IMR-90 (cell line): ENCODE measurements around the gene PLEKHB1. TPM values are rescaled to one million over a fixed set of nuclear protein-coding genes. Genes with fewer than 3 reads are reported as not detected.

Experiments
- ATAC-seq: fragments of 200-7000 bp; cut with Tn5 transposase; 2 replicates; pipeline ENCODE4 v1.9.1; 2020; ENCODE audit warnings: low read depth, mild to moderate bottlenecking, moderate library complexity
- BruUV-seq: library from RNA; stranded (reverse); fragments of 400-500 nt; replicated peaks from 2 replicates; lab custom pipeline; 2021; lab: Mats Ljungman, UMichigan
- CTCF ChIA-PET: fragments of 300-600 bp; formaldehyde crosslinking; extraction: SDS; loops from one replicate; lab custom pipeline; 2021; ENCODE audit warnings: antibody characterized with exemption; lab: Yijun Ruan, JAX
- POLR2A ChIA-PET: fragments of 300-600 bp; sonication (Branson Sonifier 250); formaldehyde crosslinking; loops from one replicate; lab custom pipeline; 2022; ENCODE audit warnings: antibody characterized with exemption; ENCODE audit not compliant: unreplicated experiment; lab: Charles Lee
- DNase-seq: peaks from one replicate; pipeline ENCODE4 v3.0.0; 2013
- H2AFZ ChIP-seq: replicated peaks from 2 replicates; pipeline ENCODE3; 2013; ENCODE audit warnings: low read length, mild to moderate bottlenecking; ENCODE audit not compliant: poor library complexity
- H2AK5ac ChIP-seq: 2 replicates; pipeline ENCODE4 v1.6.1; 2013; ENCODE audit warnings: low read depth, low read length, inconsistent platforms
- H2AK9ac ChIP-seq: replicated peaks from 2 replicates; pipeline ENCODE3; 2013; ENCODE audit warnings: mild to moderate bottlenecking, low read depth, low read length, moderate library complexity; ENCODE audit not compliant: poor library complexity
- H2BK120ac ChIP-seq: 2 replicates; pipeline ENCODE4 v1.6.1; 2013; ENCODE audit warnings: low read depth, low read length, inconsistent platforms
- H2BK15ac ChIP-seq: 3 replicates; pipeline ENCODE4 v1.6.1; 2013; ENCODE audit warnings: low read depth, low read length, inconsistent platforms
- H2BK20ac ChIP-seq: 2 replicates; pipeline ENCODE4 v1.6.1; 2013; ENCODE audit warnings: low read depth, mild to moderate bottlenecking, inconsistent platforms, low read length, moderate library complexity
- H2BK5ac ChIP-seq: 2 replicates; pipeline ENCODE4 v1.6.1; 2013; ENCODE audit warnings: mild to moderate bottlenecking, low read depth, low read length, inconsistent platforms; ENCODE audit not compliant: poor library complexity, severe bottlenecking
- H3K14ac ChIP-seq: replicated peaks from 2 replicates; pipeline ENCODE4 v1.6.1; 2013; ENCODE audit warnings: low read depth, low read length, inconsistent platforms
- H3K18ac ChIP-seq: 2 replicates; pipeline ENCODE4 v1.6.1; 2013; ENCODE audit warnings: low read depth, low read length, control low read depth
- H3K23ac ChIP-seq: 2 replicates; pipeline ENCODE4 v1.6.1; 2013; ENCODE audit warnings: low read depth, low read length, inconsistent platforms
- H3K27ac ChIP-seq: 2 replicates; pipeline ENCODE4 v1.5.1; 2013; ENCODE audit warnings: mild to moderate bottlenecking, control low read depth, low read length; ENCODE audit not compliant: insufficient read depth
- H3K27me3 ChIP-seq: 2 replicates; pipeline ENCODE4 v1.6.1; 2013; ENCODE audit warnings: low read length; ENCODE audit not compliant: control insufficient read depth, insufficient read depth
- H3K36me3 ChIP-seq: 2 replicates; pipeline ENCODE4 v1.6.1; 2013; ENCODE audit warnings: low read length, mixed read lengths; ENCODE audit not compliant: control insufficient read depth, insufficient read depth
- H3K4ac ChIP-seq: 2 replicates; pipeline ENCODE4 v1.6.1; 2013; ENCODE audit warnings: low read depth, low read length, inconsistent platforms
- H3K4me1 ChIP-seq: 2 replicates; pipeline ENCODE4 v1.6.1; 2013; ENCODE audit warnings: low read length, mixed read lengths; ENCODE audit not compliant: control insufficient read depth, insufficient read depth
- H3K4me2 ChIP-seq: 2 replicates; pipeline ENCODE4 v1.6.1; 2013; ENCODE audit warnings: low read depth, mild to moderate bottlenecking, control low read depth, low read length, moderate library complexity
- H3K4me3 ChIP-seq: 2 replicates; pipeline ENCODE4 v1.5.1; 2013; ENCODE audit warnings: low read depth, mild to moderate bottlenecking, control low read depth, low read length, moderate library complexity; ENCODE audit not compliant: insufficient read depth
- H3K56ac ChIP-seq: 2 replicates; pipeline ENCODE4 v1.6.1; 2013; ENCODE audit warnings: low read length, inconsistent platforms; ENCODE audit not compliant: insufficient read depth; ENCODE audit errors: extremely low read depth
- H3K79me1 ChIP-seq, 2 experiments: 2 replicates each; pipeline ENCODE4 v1.6.1; 2013; ENCODE audit warnings: low read length in 2 of 2, inconsistent platforms in 1 of 2, low read depth in 1 of 2
- H3K9ac ChIP-seq: 2 replicates; pipeline ENCODE4 v1.6.1; 2013; ENCODE audit warnings: low read depth, low read length, control low read depth
- H3K9me1 ChIP-seq: 2 replicates; pipeline ENCODE4 v1.6.1; 2013; ENCODE audit warnings: low read length, inconsistent platforms; ENCODE audit not compliant: insufficient read depth
- H3K9me3 ChIP-seq: 2 replicates; pipeline ENCODE4 v1.6.1; 2013; ENCODE audit warnings: low read length; ENCODE audit not compliant: control insufficient read depth, insufficient read depth
- H4K20me1 ChIP-seq: 2 replicates; pipeline ENCODE4 v1.6.1; 2013; ENCODE audit warnings: low read length, inconsistent platforms; ENCODE audit not compliant: insufficient read depth
- H4K5ac ChIP-seq: 2 replicates; pipeline ENCODE4 v1.6.1; 2013; ENCODE audit warnings: mild to moderate bottlenecking, low read depth, low read length, control low read depth
- H4K8ac ChIP-seq, 2 experiments: 2 replicates each; pipeline ENCODE4 v1.6.1; 2013; ENCODE audit warnings: low read depth in 2 of 2, low read length in 2 of 2, control low read depth in 1 of 2, inconsistent platforms in 1 of 2
- H4K91ac ChIP-seq: 2 replicates; pipeline ENCODE4 v1.6.1; 2013; ENCODE audit warnings: low read depth, low read length, inconsistent platforms; ENCODE audit not compliant: insufficient read depth
- CEBPB ChIP-seq: IDR thresholded peaks from 2 replicates; pipeline ENCODE4 v1.6.1; 2012; ENCODE audit warnings: low read depth, low read length, improper control_type of control experiment
- CTCF ChIP-seq: conservative IDR thresholded peaks from 2 replicates; pipeline ENCODE4 v1.5.1; 2012; ENCODE audit warnings: mild to moderate bottlenecking, low read depth, low read length, improper control_type of control experiment
- ELK1 ChIP-seq: fragments of 150-350 bp; IDR thresholded peaks from 2 replicates; pipeline ENCODE4 v1.6.1; 2016; ENCODE audit warnings: low read depth, mild to moderate bottlenecking, low read length, moderate library complexity, borderline replicate concordance
- MXI1 ChIP-seq: IDR thresholded peaks from 2 replicates; pipeline ENCODE4 v1.6.1; 2012; ENCODE audit warnings: low read depth, mild to moderate bottlenecking, low read length, moderate library complexity, borderline replicate concordance
- USF2 ChIP-seq: fragments of 150-350 bp; IDR thresholded peaks from 2 replicates; pipeline ENCODE4 v1.6.1; 2017; ENCODE audit warnings: mild to moderate bottlenecking, antibody characterized with exemption, low read length, low read depth
- WGBS, 2 experiments: methylation state at CpG; one replicate each; pipeline versions ENCODE4 v1.1.5 to v1.1.7; 2013; ENCODE audit warnings: missing lambda C conversion rate in 2 of 2; ENCODE audit not compliant: insufficient read length in 1 of 2; ENCODE audit errors: extremely low coverage in 2 of 2; 5-methylcytosine and 5-hydroxymethylcytosine counted together
- dilution Hi-C: fragments of 300-500 bp; cut with HindIII; formaldehyde crosslinking; loops from one replicate; pipeline ENCODE4 v1.14.3; 2018; ENCODE audit warnings: low sequenced_read_pairs; ENCODE audit not compliant: unreplicated experiment
- in situ Hi-C: fragments of 300-500 bp; cut with MboI; formaldehyde crosslinking; loops from 3 replicates; pipeline ENCODE4 v1.14.3; 2019; ENCODE audit warnings: low sequenced_read_pairs, inconsistent platforms, mixed read lengths
- intact Hi-C: fragments of 100-400 bp; cut with micrococcal nuclease; formaldehyde crosslinking; loops from 2 replicates; pipeline ENCODE4 v1.10.0; 2022
- polyA plus RNA-seq, 3 experiments: library from polyadenylated mRNA; depleted of rRNA; stranded (reverse); fragments of >200 nt; gene quantifications; 2 replicates each; pipeline ENCODE4 v1.2.3, GENCODE V29; 2012; ENCODE audit warnings: low replicate concordance in 1 of 3
- total RNA-seq: library from RNA; depleted of rRNA; stranded (reverse); fragments of >200 nt; gene quantifications from 2 replicates; pipeline ENCODE4 v1.2.3, GENCODE V29; 2012

The PLEKHB1 gene
- total and polyA plus RNA-seq, 2 of the 4 experiments (the other 2 are of a cell fraction): 0.36 to 0.86 TPM

- Histone ChIP-seq H3K27me3 (peaks cover 28% of the 10 kb centered on the region), H3K4me3 (no peak overlapping the region), H4K8ac (no peak overlapping the region), H3K4ac (no peak overlapping the region), H2AK5ac (no peak overlapping the region), H4K20me1 (no peaks in the 10 kb centered on the region), H3K9me3 (no peaks in the 10 kb centered on the region), H2BK20ac (no peak overlapping the region), H3K23ac (no peak overlapping the region), H2BK5ac (no peak overlapping the region), H3K79me1 (no peaks in the 10 kb centered on the region), H3K14ac (no peak overlapping the region), H2BK15ac (no peak overlapping the region), H2AK9ac (no peak overlapping the region), H2BK120ac (no peak overlapping the region), H3K4me1 (peaks cover 2% of the 10 kb centered on the region; the same call in 1 of the 2 replicates), H2AFZ (no peak overlapping the region), H4K91ac (no peak overlapping the region), H3K9ac (no peak overlapping the region), H4K5ac (no peak overlapping the region), H3K4me2 (no peak overlapping the region), H3K56ac (no peak overlapping the region), H3K18ac (no peak overlapping the region), H3K9me1 (no peaks in the 10 kb centered on the region; the same call in 1 of the 2 replicates), H3K36me3 (no peaks in the 10 kb centered on the region), H3K27ac (no peak overlapping the region)
- WGBS, 2 experiments: 93% methylated on average over 3 of the region's 9 CpGs; no CpG with 5 or more reads in 1 of the 2 experiments
- no TSS peak for BruUV-seq
- ATAC-seq (no peak), DNase-seq (no peak)
- ChIA-PET POLR2A (no interaction called here), CTCF (interaction anchor here (1.1 kb wide), 1 partner anchor 22 kb away, joined by 6 read pairs; no protein-coding TSS in a partner anchor)
- in situ Hi-C loops: no loop called here
- dilution Hi-C loops: no loop called here
- TF ChIP-seq USF2: no peak
- no peak for TF ChIP-seq CTCF
- TF ChIP-seq ELK1: no peak
- TF ChIP-seq CEBPB: no peak
- no peak for TF ChIP-seq MXI1
- intact Hi-C loops: no loop called here
These were observed 1.7 kb downstream of the PLEKHB1 start for GRCh38 chr11:73648121-73648520.
